ENCODE data around the gene CSPG4. TPM values are rescaled to one million over a fixed set of nuclear protein-coding genes. Genes with fewer than 3 reads are reported as not detected.
"Not testable (repeated sequence)": the region's sequence is repeated elsewhere in the genome, so short reads cannot be mapped to it uniquely, and the experiment has no call there.

Gene CSPG4
- total and polyA plus RNA-seq, 2 donors (not counting 1 experiment from before 2014, with no cell fraction given): 0.03 to 0.15 TPM

DNA sequence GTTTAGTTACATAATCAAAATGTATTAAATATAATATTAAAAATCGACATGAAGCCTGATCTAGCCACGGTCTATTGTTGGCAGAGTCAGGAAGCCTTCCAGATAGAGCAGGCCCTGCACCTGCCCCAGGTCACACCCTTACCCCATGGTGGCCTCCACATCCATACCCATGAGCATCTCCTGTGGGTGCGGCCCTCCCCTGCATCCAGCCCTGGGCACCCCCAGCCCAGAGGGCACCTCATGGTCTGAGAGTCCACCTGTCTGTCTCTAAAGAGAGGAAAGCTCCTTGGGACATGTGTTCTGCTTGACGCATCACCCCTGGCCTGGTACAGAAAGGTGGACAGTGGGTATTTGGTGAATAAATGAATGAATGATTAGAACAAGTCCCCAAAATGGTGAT is 37.2 kb upstream of the CSPG4 start:
- H3K27me3 ChIP-seq (replicated peaks in 1 of 4; ENCODE audit: control extremely low read depth in 1 of 4, control insufficient read depth in 3 of 4, insufficient read depth in 4 of 4, low read length in 3 of 4): no peaks in the 10 kb centered on the region

DNA sequence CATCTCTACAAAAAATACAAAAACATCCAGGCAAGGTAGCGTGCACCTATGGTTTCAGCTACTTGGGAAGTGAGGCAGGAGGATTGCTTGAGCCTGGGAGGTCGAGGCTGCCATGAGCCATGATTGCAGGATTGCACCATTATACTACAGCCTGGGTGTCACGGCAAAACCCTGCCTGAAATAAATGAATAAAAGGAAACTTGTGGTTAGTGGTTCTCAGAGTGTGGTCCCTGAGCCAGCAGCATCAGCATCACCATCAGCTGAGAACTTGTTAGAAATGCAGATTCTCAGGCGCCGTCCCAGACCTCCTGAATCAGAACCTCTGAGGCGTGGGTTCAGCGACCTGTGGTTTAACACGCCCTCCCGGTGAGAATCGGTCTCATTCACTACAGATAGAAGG is 36.2 kb upstream of the CSPG4 start:
- H3K4me1 ChIP-seq (ENCODE audit: control insufficient read depth in 2 of 2, insufficient read depth in 2 of 2, low read length in 2 of 2); H3K27ac Mint-ChIP-seq; H3K27me3 ChIP-seq (replicated peaks in 1 of 4; ENCODE audit: control extremely low read depth in 1 of 4, control insufficient read depth in 3 of 4, insufficient read depth in 4 of 4, low read length in 3 of 4); H3K9ac ChIP-seq (ENCODE audit: low read length); intact Hi-C loops (cut with micrococcal nuclease); H4K20me1 ChIP-seq (ENCODE audit: control insufficient read depth, insufficient read depth, low read length, poor library complexity, severe bottlenecking); DNase-seq; H3K9me3 Mint-ChIP-seq (ENCODE audit: insufficient read depth); H3K4me3 ChIP-seq (ENCODE audit: control extremely low read depth in 1 of 5, extremely low read depth in 1 of 5, insufficient read depth in 1 of 5, low read depth in 2 of 5, low read length in 4 of 5); H3K4me3 Mint-ChIP-seq; H3K27ac ChIP-seq (ENCODE audit: low read length in 2 of 2); POLR2A ChIA-PET; H3K9me3 ChIP-seq (ENCODE audit: control extremely low read depth in 1 of 3, control insufficient read depth in 2 of 3, insufficient read depth in 1 of 3, low read length in 2 of 3); H3K4me2 ChIP-seq (replicated peaks; ENCODE audit: low read depth, low read length, poor library complexity, severe bottlenecking); ATAC-seq (ENCODE audit: low read depth); CTCF ChIA-PET; H2AFZ ChIP-seq (ENCODE audit: insufficient read depth, low read depth, low read length, poor library complexity, severe bottlenecking); H3K4me1 Mint-ChIP-seq; H3K79me2 ChIP-seq (ENCODE audit: control insufficient read depth, insufficient read depth, low read length); H3K36me3 ChIP-seq (replicated peaks in 1 of 2; ENCODE audit: control extremely low read depth in 1 of 2, control insufficient read depth in 1 of 2, extremely low read depth in 1 of 2, insufficient read depth in 2 of 2, low read length in 1 of 2): not testable (repeated sequence)
- WGBS (ENCODE audit: insufficient coverage): 0% methylated on average over 1 of the region's 10 CpGs
- H3K27me3 Mint-ChIP-seq: peaks cover 23% of the 10 kb centered on the region

More for the DNA sequence above, 37.2 kb upstream of the CSPG4 start:
- Histone ChIP-seq H3K36me3 (replicated peaks in 1 of 2; ENCODE audit: control extremely low read depth in 1 of 2, control insufficient read depth in 1 of 2, extremely low read depth in 1 of 2, insufficient read depth in 2 of 2, low read length in 1 of 2) (no peaks in the 10 kb centered on the region), H3K79me2 (ENCODE audit: control insufficient read depth, insufficient read depth, low read length) (no peaks in the 10 kb centered on the region), H2AFZ (ENCODE audit: insufficient read depth, low read depth, low read length, poor library complexity, severe bottlenecking) (no peak overlapping the region), H4K20me1 (ENCODE audit: control insufficient read depth, insufficient read depth, low read length, poor library complexity, severe bottlenecking) (no peaks in the 10 kb centered on the region), H3K9ac (ENCODE audit: low read length) (no peak overlapping the region), H3K27ac (ENCODE audit: low read length in 2 of 2) (no peak overlapping the region), H3K9me3 (ENCODE audit: control extremely low read depth in 1 of 3, control insufficient read depth in 2 of 3, insufficient read depth in 1 of 3, low read length in 2 of 3) (no peaks in the 10 kb centered on the region), H3K4me2 (replicated peaks; ENCODE audit: low read depth, low read length, poor library complexity, severe bottlenecking) (no peak overlapping the region), H3K4me1 (ENCODE audit: control insufficient read depth in 2 of 2, insufficient read depth in 2 of 2, low read length in 2 of 2) (peaks cover 0 to 7% of the 10 kb centered on the region in 2 donors), H3K4me3 (ENCODE audit: control extremely low read depth in 1 of 5, extremely low read depth in 1 of 5, insufficient read depth in 1 of 5, low read depth in 2 of 5, low read length in 4 of 5) (no peak overlapping the region)
- ATAC-seq (ENCODE audit: low read depth) (no peak), DNase-seq (no peak)
- H3K9me3 Mint-ChIP-seq (ENCODE audit: insufficient read depth): no peaks in the 10 kb centered on the region
- H3K4me3 Mint-ChIP-seq: no peak overlapping the region
- peaks cover 8% of the 10 kb centered on the region for H3K4me1 Mint-ChIP-seq
- ChIA-PET POLR2A (no interaction called here), CTCF (no interaction called here)
- no peak for TF ChIP-seq EZH2 (IDR thresholded peaks at IDR 0.05; ENCODE audit: borderline replicate concordance, insufficient read depth, low read depth, low read length, poor library complexity, severe bottlenecking)
- TF ChIP-seq, protein P1, sequence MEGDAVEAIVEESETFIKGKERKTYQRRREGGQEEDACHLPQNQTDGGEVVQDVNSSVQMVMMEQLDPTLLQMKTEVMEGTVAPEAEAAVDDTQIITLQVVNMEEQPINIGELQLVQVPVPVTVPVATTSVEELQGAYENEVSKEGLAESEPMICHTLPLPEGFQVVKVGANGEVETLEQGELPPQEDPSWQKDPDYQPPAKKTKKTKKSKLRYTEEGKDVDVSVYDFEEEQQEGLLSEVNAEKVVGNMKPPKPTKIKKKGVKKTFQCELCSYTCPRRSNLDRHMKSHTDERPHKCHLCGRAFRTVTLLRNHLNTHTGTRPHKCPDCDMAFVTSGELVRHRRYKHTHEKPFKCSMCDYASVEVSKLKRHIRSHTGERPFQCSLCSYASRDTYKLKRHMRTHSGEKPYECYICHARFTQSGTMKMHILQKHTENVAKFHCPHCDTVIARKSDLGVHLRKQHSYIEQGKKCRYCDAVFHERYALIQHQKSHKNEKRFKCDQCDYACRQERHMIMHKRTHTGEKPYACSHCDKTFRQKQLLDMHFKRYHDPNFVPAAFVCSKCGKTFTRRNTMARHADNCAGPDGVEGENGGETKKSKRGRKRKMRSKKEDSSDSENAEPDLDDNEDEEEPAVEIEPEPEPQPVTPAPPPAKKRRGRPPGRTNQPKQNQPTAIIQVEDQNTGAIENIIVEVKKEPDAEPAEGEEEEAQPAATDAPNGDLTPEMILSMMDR (IDR thresholded peaks at IDR 0.05): no peak
- H3K27me3 Mint-ChIP-seq: peaks cover 23% of the 10 kb centered on the region
- H3K27ac Mint-ChIP-seq: no peak overlapping the region
- 79% methylated on average over 2 of the region's 4 CpGs for WGBS (ENCODE audit: insufficient coverage)
- intact Hi-C loops (cut with micrococcal nuclease): no loop called here

DNA sequence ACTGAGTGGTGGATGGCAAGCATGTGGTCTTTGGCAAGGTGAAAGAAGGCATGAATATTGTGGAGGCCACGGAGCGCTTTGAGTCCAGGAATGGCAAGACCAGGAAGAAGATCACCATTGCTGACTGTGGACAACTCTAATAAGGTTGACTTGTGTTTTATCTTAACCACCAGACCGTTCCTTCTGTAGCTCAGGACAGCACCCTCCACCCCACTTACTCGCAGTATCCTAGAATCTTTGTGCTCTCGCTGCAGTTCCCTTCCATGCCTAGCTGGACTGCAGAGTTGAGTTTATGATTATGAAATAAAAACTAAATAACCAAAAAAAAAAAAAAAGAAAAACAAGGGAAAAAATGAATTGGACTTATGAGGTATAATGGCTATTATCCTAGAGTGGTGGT is 34.5 kb upstream of the CSPG4 start:
- H3K79me2 ChIP-seq (ENCODE audit: control insufficient read depth, insufficient read depth, low read length); H3K4me3 Mint-ChIP-seq; H3K27me3 ChIP-seq (replicated peaks in 1 of 4; ENCODE audit: control extremely low read depth in 1 of 4, control insufficient read depth in 3 of 4, insufficient read depth in 4 of 4, low read length in 3 of 4); intact Hi-C loops (cut with micrococcal nuclease); DNase-seq; H3K4me2 ChIP-seq (replicated peaks; ENCODE audit: low read depth, low read length, poor library complexity, severe bottlenecking); ATAC-seq (ENCODE audit: low read depth); H3K4me3 ChIP-seq (ENCODE audit: control extremely low read depth in 1 of 5, extremely low read depth in 1 of 5, insufficient read depth in 1 of 5, low read depth in 2 of 5, low read length in 4 of 5); H3K9ac ChIP-seq (ENCODE audit: low read length); H4K20me1 ChIP-seq (ENCODE audit: control insufficient read depth, insufficient read depth, low read length, poor library complexity, severe bottlenecking); H3K4me1 Mint-ChIP-seq; H3K4me1 ChIP-seq (ENCODE audit: control insufficient read depth in 2 of 2, insufficient read depth in 2 of 2, low read length in 2 of 2); H3K9me3 Mint-ChIP-seq (ENCODE audit: insufficient read depth); H3K36me3 ChIP-seq (replicated peaks in 1 of 2; ENCODE audit: control extremely low read depth in 1 of 2, control insufficient read depth in 1 of 2, extremely low read depth in 1 of 2, insufficient read depth in 2 of 2, low read length in 1 of 2); H2AFZ ChIP-seq (ENCODE audit: insufficient read depth, low read depth, low read length, poor library complexity, severe bottlenecking); POLR2A ChIA-PET; H3K27ac Mint-ChIP-seq; CTCF ChIA-PET; H3K27ac ChIP-seq (ENCODE audit: low read length in 2 of 2); H3K9me3 ChIP-seq (ENCODE audit: control extremely low read depth in 1 of 3, control insufficient read depth in 2 of 3, insufficient read depth in 1 of 3, low read length in 2 of 3): not testable (repeated sequence)
- WGBS (ENCODE audit: insufficient coverage): 80% methylated on average over 1 of the region's 5 CpGs
- H3K27me3 Mint-ChIP-seq: peaks cover 23% of the 10 kb centered on the region
